B cell (primary cell): Measurements from ENCODE around the gene PDZRN3. TPM values are rescaled to one million over a fixed set of nuclear protein-coding genes. Genes with fewer than 3 reads are reported as not detected.

Source experiments
- ATAC-seq: fragments of 200-7000 bp; cut with Tn5 transposase; one replicate; pipeline ENCODE4 v1.10.0; 2021; ENCODE audit warnings: low read depth, mild to moderate bottlenecking, moderate number of reproducible peaks, moderate library complexity
- CTCF ChIA-PET: fragments of 350-600 bp; sonication (Branson Sonifier 250); formaldehyde crosslinking; loops from one replicate; lab custom pipeline; 2021; ENCODE audit warnings: antibody characterized with exemption, inconsistent platforms; lab: Charles Lee
- POLR2A ChIA-PET: fragments of 350-600 bp; sonication (Branson Sonifier 250); formaldehyde crosslinking; loops from one replicate; lab custom pipeline; 2021; ENCODE audit warnings: antibody characterized with exemption; lab: Charles Lee
- DNase-seq: peaks from one replicate; pipeline ENCODE4 v3.0.0; 2013
- H2AFZ ChIP-seq: 2 replicates; pipeline ENCODE4 v1.6.1; 2012; ENCODE audit warnings: mild to moderate bottlenecking, low read depth, low read length; ENCODE audit not compliant: insufficient read depth, poor library complexity, severe bottlenecking
- H3K27ac ChIP-seq, 2 donors: 1 replicate in 1 of 2; 2 replicates in 1 of 2; pipeline ENCODE4 v1.5.1; 2012 to 2013; ENCODE audit warnings: low read length in 2 of 2, mild to moderate bottlenecking in 2 of 2, moderate library complexity in 1 of 2
- H3K27me3 ChIP-seq, 4 experiments: fragments of 200-600 bp in 1 of 4; sonication (generic) in 1 of 4; replicated peaks in 1 of 4; 1 replicate in 2 of 4; 2 replicates in 2 of 4; pipeline versions ENCODE4 v1.6.1 to v1.7.0; 2013 to 2016; ENCODE audit warnings: low read length in 3 of 4, mild to moderate bottlenecking in 2 of 4, mixed read lengths in 1 of 4, moderate library complexity in 1 of 4; ENCODE audit not compliant: insufficient read depth in 4 of 4, control insufficient read depth in 3 of 4; ENCODE audit errors: control extremely low read depth in 1 of 4
- H3K36me3 ChIP-seq, 2 experiments: replicated peaks in 1 of 2; 1 replicate in 1 of 2; 2 replicates in 1 of 2; pipeline versions ENCODE4 v1.6.1 to v1.7.1; 2013; ENCODE audit warnings: low read length in 1 of 2; ENCODE audit not compliant: insufficient read depth in 2 of 2, control insufficient read depth in 1 of 2; ENCODE audit errors: control extremely low read depth in 1 of 2, extremely low read depth in 1 of 2
- H3K4me1 ChIP-seq, 2 donors: fragments of 200-600 bp in 1 of 2; sonication (generic) in 1 of 2; 1 replicate in 1 of 2; 2 replicates in 1 of 2; pipeline versions ENCODE4 v1.5.1 to v1.6.1; 2013 to 2017; ENCODE audit warnings: low read length in 2 of 2; ENCODE audit not compliant: control insufficient read depth in 2 of 2, insufficient read depth in 2 of 2
- H3K4me2 ChIP-seq: replicated peaks from 2 replicates; pipeline ENCODE3; 2012; ENCODE audit warnings: mild to moderate bottlenecking, low read depth, low read length; ENCODE audit not compliant: poor library complexity, severe bottlenecking
- H3K4me3 ChIP-seq, 5 experiments: fragments of 200-600 bp in 1 of 5; sonication (generic) in 1 of 5; 1 replicate in 3 of 5; 2 replicates in 2 of 5; pipeline versions ENCODE4 v1.5.1 to v1.7.0; 2011 to 2016; ENCODE audit warnings: low read length in 4 of 5, mild to moderate bottlenecking in 4 of 5, low read depth in 2 of 5, control low read depth in 1 of 5, moderate library complexity in 1 of 5; ENCODE audit not compliant: insufficient read depth in 1 of 5; ENCODE audit errors: control extremely low read depth in 1 of 5, extremely low read depth in 1 of 5
- H3K79me2 ChIP-seq: fragments of 200-600 bp; sonication (generic); one replicate; pipeline ENCODE4 v1.6.0; 2016; ENCODE audit warnings: low read length; ENCODE audit not compliant: control insufficient read depth, insufficient read depth
- H3K9ac ChIP-seq: fragments of 200-600 bp; sonication (generic); 2 replicates; pipeline ENCODE4 v1.6.1; 2017; ENCODE audit warnings: mild to moderate bottlenecking, low read length, moderate library complexity
- H3K9me3 ChIP-seq, 3 donors: one replicate each; pipeline versions ENCODE4 v1.6.1 to v1.7.1; 2013; ENCODE audit warnings: low read length in 2 of 3; ENCODE audit not compliant: control insufficient read depth in 2 of 3, insufficient read depth in 1 of 3; ENCODE audit errors: control extremely low read depth in 1 of 3
- H4K20me1 ChIP-seq: 2 replicates; pipeline ENCODE4 v1.6.0; 2012; ENCODE audit warnings: mild to moderate bottlenecking, low read length; ENCODE audit not compliant: insufficient read depth, control insufficient read depth, poor library complexity, severe bottlenecking
- H3K27ac Mint-ChIP-seq: one replicate; pipeline ENCODE4 v1.8.0; 2021; ENCODE audit warnings: mixed read lengths
- H3K27me3 Mint-ChIP-seq: one replicate; pipeline ENCODE4 v1.8.0; 2021; ENCODE audit warnings: mixed read lengths
- H3K4me1 Mint-ChIP-seq: one replicate; pipeline ENCODE4 v1.8.0; 2021; ENCODE audit warnings: mixed read lengths
- H3K4me3 Mint-ChIP-seq: one replicate; pipeline ENCODE4 v1.8.0; 2021; ENCODE audit warnings: mixed read lengths
- H3K9me3 Mint-ChIP-seq: one replicate; pipeline ENCODE4 v1.8.0; 2022; ENCODE audit warnings: mixed read lengths; ENCODE audit not compliant: insufficient read depth
- CTCF ChIP-seq: fragments of 200-600 bp; IDR thresholded peaks from one replicate; pipeline ENCODE4 v1.8.0; 2022; ENCODE audit warnings: antibody characterized with exemption, mild to moderate bottlenecking
- EZH2 ChIP-seq: IDR thresholded peaks from 2 replicates; pipeline ENCODE4 v1.6.1; 2012; ENCODE audit warnings: borderline replicate concordance, low read depth, mild to moderate bottlenecking, moderate library complexity, low read length; ENCODE audit not compliant: insufficient read depth, poor library complexity, severe bottlenecking
- WGBS: methylation state at CpG from one replicate; pipeline ENCODE4 v1.1.5; 2013; ENCODE audit warnings: missing lambda C conversion rate; ENCODE audit not compliant: insufficient coverage; 5-methylcytosine and 5-hydroxymethylcytosine counted together
- intact Hi-C: fragments of 100-400 bp; cut with micrococcal nuclease; formaldehyde crosslinking; loops from one replicate; pipeline ENCODE4 v1.10.0; 2022
- polyA plus RNA-seq: library from polyadenylated mRNA; depleted of rRNA; stranded (reverse); fragments of >200 nt; gene quantifications from 2 replicates; pipeline ENCODE4 v1.2.3, GENCODE V29; 2012
- total RNA-seq, 2 donors: library from RNA; stranded (reverse); fragments of 120-200 nt in 1 of 2; gene quantifications; 1 replicate in 1 of 2; 2 replicates in 1 of 2; pipeline versions ENCODE4 v1.2.3 to v1.2.4, GENCODE V29; 2013 to 2022

PDZRN3 gene
- total and polyA plus RNA-seq, 2 donors (not counting 1 experiment from before 2014, with no cell fraction given) = not detected

- no peak overlapping the region for H3K27ac Mint-ChIP-seq
- ChIA-PET CTCF (no interaction called here), POLR2A (no interaction called here)
- H3K9me3 ChIP-seq = no peaks in the 10 kb centered on the region
- ATAC-seq (no peak), DNase-seq (no peak)
- no peaks in the 10 kb centered on the region for H3K36me3 ChIP-seq
- no peak overlapping the region for H3K9ac ChIP-seq
- no peak overlapping the region for H3K4me3 ChIP-seq
- TF ChIP-seq EZH2 = no peak
- TF ChIP-seq CTCF = no peak
- H3K4me3 Mint-ChIP-seq = no peak overlapping the region
- H4K20me1 ChIP-seq = no peaks in the 10 kb centered on the region
- H3K79me2 ChIP-seq = no peaks in the 10 kb centered on the region
- H3K27ac ChIP-seq = no peak overlapping the region
- intact Hi-C loops = no loop called here
- H3K9me3 Mint-ChIP-seq = no peaks in the 10 kb centered on the region
- no peak overlapping the region for H3K4me2 ChIP-seq
- no peaks in the 10 kb centered on the region for H3K27me3 ChIP-seq
- H3K27me3 Mint-ChIP-seq = no peaks in the 10 kb centered on the region
- no peaks in the 10 kb centered on the region for H3K4me1 ChIP-seq
- no peaks in the 10 kb centered on the region for H3K4me1 Mint-ChIP-seq
- WGBS = no CpG with 5 or more reads among the region's 3 CpGs
- no peak overlapping the region for H2AFZ ChIP-seq
Measured at GRCh38 chr3:73597476-73597875, 27.3 kb downstream of the PDZRN3 start.

- ATAC-seq (no peak), DNase-seq (no peak)
- H3K27me3 Mint-ChIP-seq = peaks cover 9% of the 10 kb centered on the region
- Histone ChIP-seq H3K9ac (no peak overlapping the region), H3K27me3 (no peaks in the 10 kb centered on the region), H3K27ac (no peak overlapping the region), H2AFZ (no peak overlapping the region), H3K36me3 (no peaks in the 10 kb centered on the region), H3K9me3 (no peaks in the 10 kb centered on the region), H3K79me2 (no peaks in the 10 kb centered on the region), H3K4me1 (no peaks in the 10 kb centered on the region), H4K20me1 (no peaks in the 10 kb centered on the region), H3K4me3 (no peak overlapping the region), H3K4me2 (no peak overlapping the region)
- intact Hi-C loops = no loop called here
- 92% methylated on average over 10 of the region's 11 CpGs for WGBS
- no peaks in the 10 kb centered on the region for H3K9me3 Mint-ChIP-seq
- ChIA-PET CTCF (no interaction called here), POLR2A (no interaction called here)
- TF ChIP-seq EZH2 (no peak), CTCF (no peak)
- H3K27ac Mint-ChIP-seq = no peak overlapping the region
- no peak overlapping the region for H3K4me3 Mint-ChIP-seq
- H3K4me1 Mint-ChIP-seq = no peaks in the 10 kb centered on the region
Measured at GRCh38 chr3:73592154-73593144, 32.3 kb downstream of the PDZRN3 start.
